GM23338 (cell line): ENCODE data around the gene F2RL3. TPM values are rescaled to one million over a fixed set of nuclear protein-coding genes. Genes with fewer than 3 reads are reported as not detected.

Experiments used
- ATAC-seq: fragments of 200-7000 bp; cut with Tn5 transposase; 3 replicates; pipeline ENCODE4 v1.9.1; 2020
- DNase-seq: peaks from one replicate; pipeline ENCODE4 v3.0.0-alpha.2; 2015; ENCODE audit warnings: low spot score
- H2AFZ ChIP-seq: fragments of 200-600 bp; sonication (generic); 2 replicates; pipeline ENCODE4 v1.8.0; 2016; ENCODE audit warnings: antibody characterized with exemption, mild to moderate bottlenecking, moderate library complexity
- H3F3A ChIP-seq: fragments of 200-600 bp; sonication (generic); replicated peaks from 2 replicates; pipeline ENCODE4 v1.8.0; 2017; ENCODE audit warnings: antibody characterized with exemption, mixed run types, low read depth
- H3K27ac ChIP-seq: fragments of 200-600 bp; sonication (generic); 2 replicates; pipeline ENCODE4 v1.6.1; 2016; ENCODE audit warnings: low read depth
- H3K27me3 ChIP-seq: fragments of 200-600 bp; sonication (generic); 2 replicates; pipeline ENCODE4 v1.8.0; 2016; ENCODE audit warnings: mild to moderate bottlenecking, mixed run types, moderate library complexity; ENCODE audit not compliant: insufficient read depth
- H3K36me3 ChIP-seq: fragments of 200-600 bp; sonication (generic); 2 replicates; pipeline ENCODE4 v1.8.0; 2016; ENCODE audit warnings: mild to moderate bottlenecking; ENCODE audit not compliant: insufficient read depth
- H3K4me1 ChIP-seq: fragments of 200-600 bp; sonication (generic); 2 replicates; pipeline ENCODE4 v1.8.0; 2016; ENCODE audit warnings: mild to moderate bottlenecking, moderate library complexity; ENCODE audit not compliant: insufficient read depth
- H3K4me2 ChIP-seq: fragments of 200-600 bp; sonication (generic); 2 replicates; pipeline ENCODE4 v1.7.1; 2017; ENCODE audit warnings: mixed run types
- H3K4me3 ChIP-seq: fragments of 200-600 bp; sonication (generic); 2 replicates; pipeline ENCODE4 v1.6.1; 2016; ENCODE audit warnings: mixed run types
- H3K79me2 ChIP-seq: fragments of 200-600 bp; sonication (generic); replicated peaks from 2 replicates; pipeline ENCODE4 v1.8.0; 2017; ENCODE audit warnings: mild to moderate bottlenecking; ENCODE audit not compliant: insufficient read depth
- H3K9me2 ChIP-seq: fragments of 200-600 bp; sonication (generic); 2 replicates; pipeline ENCODE4 v1.8.0; 2017; ENCODE audit not compliant: insufficient read depth
- H4K20me1 ChIP-seq: fragments of 200-600 bp; sonication (generic); replicated peaks from 2 replicates; pipeline ENCODE4 v1.8.0; 2017; ENCODE audit warnings: mild to moderate bottlenecking; ENCODE audit not compliant: insufficient read depth
- H3K27ac Mint-ChIP-seq: 2 replicates; pipeline ENCODE4 v1.8.0; 2020; ENCODE audit warnings: inconsistent platforms, mild to moderate bottlenecking, moderate library complexity, mixed read lengths
- H3K27me3 Mint-ChIP-seq: 3 replicates; pipeline ENCODE4 v1.8.0; 2022; ENCODE audit warnings: low read depth, mild to moderate bottlenecking, moderate library complexity, mixed read lengths, inconsistent platforms; ENCODE audit not compliant: insufficient read depth, poor library complexity
- H3K36me3 Mint-ChIP-seq: 3 replicates; pipeline ENCODE4 v1.8.0; 2021; ENCODE audit warnings: low read depth, mild to moderate bottlenecking, inconsistent platforms, moderate library complexity, mixed read lengths
- H3K4me1 Mint-ChIP-seq: 3 replicates; pipeline ENCODE4 v1.8.0; 2020; ENCODE audit warnings: mild to moderate bottlenecking, inconsistent platforms, mixed read lengths
- H3K4me3 Mint-ChIP-seq: 3 replicates; pipeline ENCODE4 v1.8.0; 2021; ENCODE audit warnings: moderate library complexity, mild to moderate bottlenecking, inconsistent platforms, mixed read lengths
- H3K9me3 Mint-ChIP-seq: 3 replicates; pipeline ENCODE4 v1.8.0; 2020; ENCODE audit warnings: moderate library complexity, mild to moderate bottlenecking, inconsistent platforms, mixed read lengths
- CREB1 ChIP-seq: fragments of 250-450 bp; sonication (Bioruptor Pico); IDR thresholded peaks from 2 replicates; pipeline ENCODE4 v1.5.0; 2020; ENCODE audit warnings: low read depth, mild to moderate bottlenecking, moderate library complexity
- CTCF ChIP-seq, 2 experiments: fragments of 200-600 bp in 1 of 2; sonication (generic) in 1 of 2; conservative IDR thresholded peaks; 2 replicates each; pipeline versions ENCODE4 v1.5.1 to v1.6.1; 2016 to 2017; ENCODE audit warnings: antibody characterized with exemption in 2 of 2, low read depth in 2 of 2, mild to moderate bottlenecking in 2 of 2, moderate library complexity in 1 of 2
- EZH2 ChIP-seq: fragments of 200-600 bp; sonication (generic); IDR thresholded peaks from one replicate; pipeline ENCODE4 v1.8.0; 2017; ENCODE audit warnings: antibody characterized with exemption, mild to moderate bottlenecking, low read depth; ENCODE audit not compliant: unreplicated experiment
- JUNB ChIP-seq: IDR thresholded peaks from one replicate; pipeline ENCODE4 v1.6.1; 2016; ENCODE audit warnings: antibody characterized with exemption; ENCODE audit not compliant: unreplicated experiment
- ZNF114 ChIP-seq: fragments of 250-450 bp; sonication (Bioruptor Pico); IDR thresholded peaks from 2 replicates; pipeline ENCODE4 v1.5.0; 2020; ENCODE audit warnings: mild to moderate bottlenecking, moderate library complexity
- ZNF331 ChIP-seq: fragments of 250-450 bp; sonication (Bioruptor Pico); IDR thresholded peaks from 2 replicates; pipeline ENCODE4 v1.5.0; 2020; ENCODE audit warnings: low read depth, mild to moderate bottlenecking, moderate library complexity
- polyA plus RNA-seq: library from polyadenylated mRNA; unstranded; fragments of >200 nt; fragmentation: Nextera tagmentation; extraction: Ambion mirVana; gene quantifications from 2 replicates; pipeline ENCODE4 v1.2.1, GENCODE V29; 2016
- total RNA-seq: library from RNA; depleted of rRNA; stranded (reverse); fragments of >200 nt; shearing (Covaris generic); gene quantifications from 2 replicates; pipeline ENCODE4 v1.2.3, GENCODE V29; 2014

F2RL3 gene
- total and polyA plus RNA-seq, 2 experiments from 2014 or later = not detected

GRCh38 chr19:16893686-16893989, 4.8 kb downstream of the F2RL3 start:
- H3F3A ChIP-seq = no peaks in the 10 kb centered on the region
- no peak for ATAC-seq
- TF ChIP-seq CTCF (conservative IDR thresholded peaks at IDR 0.05; ENCODE audit: low read depth in 2 of 2) (no peak), EZH2 (no peak)
- peaks cover 3% of the 10 kb centered on the region for H3K4me1 ChIP-seq
- Mint-ChIP-seq H3K4me3 (no peak overlapping the region), H3K9me3 (no peaks in the 10 kb centered on the region), H3K27me3 (peaks cover 18% of the 10 kb centered on the region), H3K4me1 (peaks cover 7% of the 10 kb centered on the region; the same call in 2 of the 3 replicates), H3K27ac (no peak overlapping the region), H3K36me3 (no peaks in the 10 kb centered on the region)
- no peaks in the 10 kb centered on the region for H3K9me2 ChIP-seq
- no peaks in the 10 kb centered on the region for H4K20me1 ChIP-seq
- no peak overlapping the region for H3K4me3 ChIP-seq
- no peaks in the 10 kb centered on the region for H3K79me2 ChIP-seq
- DNase-seq = no peak
- H2AFZ ChIP-seq = no peak overlapping the region
- peaks cover 12% of the 10 kb centered on the region for H3K27me3 ChIP-seq
- H3K27ac ChIP-seq = no peak overlapping the region
- H3K4me2 ChIP-seq = no peak overlapping the region
- H3K36me3 ChIP-seq = no peaks in the 10 kb centered on the region

GRCh38 chr19:16894080-16894479, 5.3 kb downstream of the F2RL3 start:
- no peak overlapping the region for H3K27ac ChIP-seq
- H3K9me2 ChIP-seq = no peaks in the 10 kb centered on the region
- DNase-seq = no peak
- no peak for ATAC-seq
- no peaks in the 10 kb centered on the region for H3F3A ChIP-seq
- Mint-ChIP-seq H3K9me3 (no peaks in the 10 kb centered on the region), H3K27me3 (peaks cover 22% of the 10 kb centered on the region), H3K27ac (no peak overlapping the region), H3K4me3 (no peak overlapping the region), H3K36me3 (no peaks in the 10 kb centered on the region), H3K4me1 (peaks cover 7% of the 10 kb centered on the region; the same call in 2 of the 3 replicates)
- no peaks in the 10 kb centered on the region for H4K20me1 ChIP-seq
- H2AFZ ChIP-seq = no peak overlapping the region
- H3K4me2 ChIP-seq = no peak overlapping the region
- peaks cover 3% of the 10 kb centered on the region; the same call in 1 of the 2 replicates for H3K4me1 ChIP-seq
- no peak for TF ChIP-seq ZNF331 (CRISPR knock-in tag)
- no peak for TF ChIP-seq CTCF (conservative IDR thresholded peaks at IDR 0.05; ENCODE audit: low read depth in 2 of 2)
- no peak for TF ChIP-seq JUNB
- TF ChIP-seq ZNF114 (CRISPR knock-in tag) = no peak
- no peak for TF ChIP-seq CREB1
- no peaks in the 10 kb centered on the region for H3K36me3 ChIP-seq
- no peak overlapping the region for H3K4me3 ChIP-seq
- peaks cover 16% of the 10 kb centered on the region for H3K27me3 ChIP-seq
- H3K79me2 ChIP-seq = no peaks in the 10 kb centered on the region
